Neural cell (in vitro differentiated cells): ENCODE measurements around the gene KCNQ5. TPM values are rescaled to one million over a fixed set of nuclear protein-coding genes. Genes with fewer than 3 reads are reported as not detected.

ENCODE experiments used
- H2AFZ ChIP-seq: fragments of 200-600, 300-800 bp; sonication (generic), shearing (Covaris generic); 2 replicates; pipeline ENCODE4 v1.6.0; 2014; ENCODE audit warnings: low read depth, mild to moderate bottlenecking, antibody characterized with exemption, low read length, moderate library complexity
- H3F3A ChIP-seq: fragments of 200-600 bp; shearing (Covaris generic); 2 replicates; pipeline ENCODE4 v1.6.1; 2016; ENCODE audit warnings: mild to moderate bottlenecking, moderate library complexity, mixed read lengths, antibody characterized with exemption, low read length; ENCODE audit not compliant: insufficient read depth, poor library complexity, severe bottlenecking
- H3K27ac ChIP-seq: fragments of 200-600, 300-800 bp; sonication (generic), shearing (Covaris generic); 2 replicates; pipeline ENCODE4 v1.5.1; 2014; ENCODE audit warnings: mild to moderate bottlenecking, low read length, moderate library complexity
- H3K27me3 ChIP-seq: fragments of 300-800, 200-600 bp; sonication (generic), shearing (Covaris generic); 2 replicates; pipeline ENCODE4 v1.6.0; 2014; ENCODE audit warnings: mild to moderate bottlenecking, low read depth, low read length, moderate library complexity; ENCODE audit not compliant: insufficient read depth
- H3K36me3 ChIP-seq: fragments of 300-800, 200-600 bp; sonication (generic), shearing (Covaris generic); 2 replicates; pipeline ENCODE4 v1.5.1; 2014; ENCODE audit warnings: mild to moderate bottlenecking, antibody characterized with exemption, low read length, moderate library complexity; ENCODE audit not compliant: insufficient read depth
- H3K4me2 ChIP-seq: fragments of 300-800, 200-600 bp; sonication (generic), shearing (Covaris generic); 2 replicates; pipeline ENCODE4 v1.6.0; 2014; ENCODE audit warnings: mild to moderate bottlenecking, low read length
- H3K4me3 ChIP-seq: fragments of 300-800, 200-600 bp; sonication (generic), shearing (Covaris generic); 2 replicates; pipeline ENCODE4 v1.5.1; 2014; ENCODE audit warnings: mild to moderate bottlenecking, low read length, moderate library complexity
- H3K79me2 ChIP-seq: fragments of 200-600 bp; shearing (Covaris generic); replicated peaks from 2 replicates; pipeline ENCODE4 v1.6.0; 2014; ENCODE audit warnings: mild to moderate bottlenecking, low read length, moderate library complexity; ENCODE audit not compliant: insufficient read depth
- H3K9ac ChIP-seq: fragments of 300-800, 200-600 bp; sonication (generic), shearing (Covaris generic); 2 replicates; pipeline ENCODE4 v1.6.1; 2016; ENCODE audit warnings: mild to moderate bottlenecking, low read length, mixed read lengths
- H3K9me2 ChIP-seq: fragments of 200-600 bp; shearing (Covaris generic); 2 replicates; pipeline ENCODE4 v1.6.1; 2016; ENCODE audit warnings: mild to moderate bottlenecking, low read length, mixed read lengths; ENCODE audit not compliant: insufficient read depth
- H3K9me3 ChIP-seq: fragments of 200-600, 300-800 bp; sonication (generic), shearing (Covaris generic); 2 replicates; pipeline ENCODE4 v1.6.1; 2016; ENCODE audit warnings: mild to moderate bottlenecking, mixed run types, low read length, moderate library complexity, mixed read lengths
- H4K20me1 ChIP-seq: fragments of 200-600 bp; shearing (Covaris generic); 2 replicates; pipeline ENCODE4 v1.6.1; 2016; ENCODE audit warnings: mild to moderate bottlenecking, mixed run types; ENCODE audit not compliant: insufficient read depth
- CTCF ChIP-seq: fragments of 450-650 bp; IDR thresholded peaks from 2 replicates; pipeline ENCODE4 v1.5.1; 2014; ENCODE audit warnings: antibody characterized with exemption, mild to moderate bottlenecking, moderate library complexity; ENCODE audit not compliant: poor library complexity, severe bottlenecking
- EP300 ChIP-seq: fragments of 450-650 bp; conservative IDR thresholded peaks from 2 replicates; pipeline ENCODE4 v1.6.1; 2014; ENCODE audit warnings: antibody characterized with exemption, mild to moderate bottlenecking, moderate library complexity; ENCODE audit not compliant: poor library complexity, severe bottlenecking
- EZH2 ChIP-seq: fragments of 200-600, 300-800 bp; shearing (Covaris generic), sonication (generic); IDR thresholded peaks from 2 replicates; pipeline ENCODE4 v1.6.1; 2014; ENCODE audit warnings: antibody characterized with exemption, low read length, borderline replicate concordance, mild to moderate bottlenecking; ENCODE audit not compliant: insufficient read depth, poor library complexity, severe bottlenecking
- MXI1 ChIP-seq: fragments of 450-650 bp; conservative IDR thresholded peaks from 2 replicates; pipeline ENCODE4 v1.6.1; 2014; ENCODE audit warnings: antibody characterized with exemption, mild to moderate bottlenecking; ENCODE audit not compliant: poor library complexity, severe bottlenecking
- POLR2AphosphoS5 ChIP-seq: IDR thresholded peaks from 2 replicates; pipeline ENCODE4 v1.6.1; 2012
- RAD21 ChIP-seq: fragments of 450-650 bp; conservative IDR thresholded peaks from 2 replicates; pipeline ENCODE4 v1.6.1; 2014; ENCODE audit warnings: antibody characterized with exemption, mild to moderate bottlenecking, moderate library complexity
- SMC3 ChIP-seq: fragments of 450-650 bp; conservative IDR thresholded peaks from 2 replicates; pipeline ENCODE4 v1.6.1; 2014; ENCODE audit warnings: antibody characterized with exemption, mild to moderate bottlenecking, moderate library complexity; ENCODE audit not compliant: poor library complexity
- TAF1 ChIP-seq: IDR thresholded peaks from 2 replicates; pipeline ENCODE4 v1.6.1; 2012; ENCODE audit warnings: low read depth
- polyA plus RNA-seq: library from polyadenylated mRNA; depleted of rRNA; stranded (reverse); fragments of >200 nt; gene quantifications from 2 replicates; pipeline ENCODE4 v1.2.3, GENCODE V29; 2014
- TF ChIP-seq, protein P1 (sequence below): IDR thresholded peaks from 2 replicates; pipeline ENCODE4 v1.6.1; 2012; ENCODE audit warnings: borderline replicate concordance

Gene KCNQ5
- polyA plus RNA-seq, 1 donor from 2014 or later: 0.30 TPM

DNA sequence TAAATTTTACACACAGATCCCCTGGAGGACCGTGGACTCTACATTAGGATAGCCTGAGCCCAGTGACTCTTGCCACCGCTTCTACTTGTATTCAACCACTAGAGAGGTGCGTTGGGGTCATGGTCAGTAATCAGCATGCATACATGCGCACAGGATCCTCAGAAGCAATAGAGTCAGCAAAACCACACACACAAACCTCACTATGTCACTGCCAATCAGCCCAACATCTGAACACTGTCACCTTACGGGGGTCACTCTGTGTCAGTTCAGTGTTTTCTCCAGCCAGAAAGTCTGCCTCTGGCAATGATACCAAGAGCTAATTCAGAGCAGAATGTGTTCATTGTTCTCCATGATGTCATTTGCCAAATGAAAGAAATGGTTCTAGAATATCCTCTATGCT is 378.1 kb downstream of the KCNQ5 start:
- Histone ChIP-seq H3K9me2 (no peaks in the 10 kb centered on the region), H3F3A (no peaks in the 10 kb centered on the region), H3K9ac (no peak overlapping the region), H3K27ac (no peak overlapping the region), H3K4me3 (no peak overlapping the region), H3K27me3 (no peaks in the 10 kb centered on the region), H3K36me3 (no peaks in the 10 kb centered on the region), H3K4me2 (no peak overlapping the region), H2AFZ (no peak overlapping the region), H3K79me2 (no peaks in the 10 kb centered on the region), H4K20me1 (no peaks in the 10 kb centered on the region), H3K9me3 (no peaks in the 10 kb centered on the region)
- TF ChIP-seq EZH2 (no peak), POLR2AphosphoS5 (no peak), SMC3 (no peak), EP300 (no peak), TAF1 (no peak), CTCF (no peak), RAD21 (no peak), MXI1 (no peak)
- TF ChIP-seq, protein P1, sequence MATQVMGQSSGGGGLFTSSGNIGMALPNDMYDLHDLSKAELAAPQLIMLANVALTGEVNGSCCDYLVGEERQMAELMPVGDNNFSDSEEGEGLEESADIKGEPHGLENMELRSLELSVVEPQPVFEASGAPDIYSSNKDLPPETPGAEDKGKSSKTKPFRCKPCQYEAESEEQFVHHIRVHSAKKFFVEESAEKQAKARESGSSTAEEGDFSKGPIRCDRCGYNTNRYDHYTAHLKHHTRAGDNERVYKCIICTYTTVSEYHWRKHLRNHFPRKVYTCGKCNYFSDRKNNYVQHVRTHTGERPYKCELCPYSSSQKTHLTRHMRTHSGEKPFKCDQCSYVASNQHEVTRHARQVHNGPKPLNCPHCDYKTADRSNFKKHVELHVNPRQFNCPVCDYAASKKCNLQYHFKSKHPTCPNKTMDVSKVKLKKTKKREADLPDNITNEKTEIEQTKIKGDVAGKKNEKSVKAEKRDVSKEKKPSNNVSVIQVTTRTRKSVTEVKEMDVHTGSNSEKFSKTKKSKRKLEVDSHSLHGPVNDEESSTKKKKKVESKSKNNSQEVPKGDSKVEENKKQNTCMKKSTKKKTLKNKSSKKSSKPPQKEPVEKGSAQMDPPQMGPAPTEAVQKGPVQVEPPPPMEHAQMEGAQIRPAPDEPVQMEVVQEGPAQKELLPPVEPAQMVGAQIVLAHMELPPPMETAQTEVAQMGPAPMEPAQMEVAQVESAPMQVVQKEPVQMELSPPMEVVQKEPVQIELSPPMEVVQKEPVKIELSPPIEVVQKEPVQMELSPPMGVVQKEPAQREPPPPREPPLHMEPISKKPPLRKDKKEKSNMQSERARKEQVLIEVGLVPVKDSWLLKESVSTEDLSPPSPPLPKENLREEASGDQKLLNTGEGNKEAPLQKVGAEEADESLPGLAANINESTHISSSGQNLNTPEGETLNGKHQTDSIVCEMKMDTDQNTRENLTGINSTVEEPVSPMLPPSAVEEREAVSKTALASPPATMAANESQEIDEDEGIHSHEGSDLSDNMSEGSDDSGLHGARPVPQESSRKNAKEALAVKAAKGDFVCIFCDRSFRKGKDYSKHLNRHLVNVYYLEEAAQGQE: no peak

DNA sequence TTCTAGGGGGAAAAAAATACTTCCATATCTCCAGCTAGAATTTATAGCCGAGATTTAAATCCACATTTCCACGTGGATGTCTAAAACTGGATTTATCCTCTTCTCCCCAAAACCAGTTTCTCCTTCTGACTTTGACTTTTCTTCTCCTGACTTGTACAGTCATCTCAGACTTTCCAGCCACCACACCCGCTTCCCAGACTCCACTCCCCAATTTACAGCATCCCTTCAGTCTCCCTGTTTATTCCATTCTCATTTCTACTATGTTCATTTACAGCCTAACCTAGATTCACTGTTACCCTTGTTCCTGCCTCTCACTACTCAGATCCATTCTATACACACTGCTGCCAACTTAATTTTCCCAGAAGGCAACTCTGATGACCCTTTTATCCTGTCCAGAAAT is 378.6 kb downstream of the KCNQ5 start:
- Histone ChIP-seq H3K4me2 (no peak overlapping the region), H3K27ac (no peak overlapping the region), H2AFZ (no peak overlapping the region), H3K9ac (no peak overlapping the region), H3K36me3 (no peaks in the 10 kb centered on the region), H3K27me3 (no peaks in the 10 kb centered on the region), H3K9me3 (no peaks in the 10 kb centered on the region), H3K9me2 (no peaks in the 10 kb centered on the region), H3K79me2 (no peaks in the 10 kb centered on the region), H3K4me3 (no peak overlapping the region), H3F3A (no peaks in the 10 kb centered on the region), H4K20me1 (no peaks in the 10 kb centered on the region)
- no peak for TF ChIP-seq MXI1
- TF ChIP-seq EP300: no peak
- no peak for TF ChIP-seq TAF1
- no peak for TF ChIP-seq POLR2AphosphoS5
- TF ChIP-seq SMC3: no peak
- TF ChIP-seq, protein P1: no peak
- TF ChIP-seq RAD21: no peak
- TF ChIP-seq CTCF: no peak
